Hepatocyte (in vitro differentiated cells): Measurements from ENCODE around the gene XRRA1.

Source experiments
- CTCF ChIP-seq: fragments of 200-600 bp; sonication (generic); IDR thresholded peaks from 2 replicates; pipeline ENCODE4 v1.5.1; 2016; ENCODE audit warnings: antibody characterized with exemption, mild to moderate bottlenecking; ENCODE audit not compliant: poor library complexity
- EZH2 ChIP-seq: fragments of 200-600 bp; sonication (generic); IDR thresholded peaks from 2 replicates; pipeline ENCODE4 v1.6.1; 2016; ENCODE audit warnings: antibody characterized with exemption, mild to moderate bottlenecking, borderline replicate concordance
- EZH2phosphoT487 ChIP-seq: fragments of 200-600 bp; sonication (generic); IDR thresholded peaks from one replicate; pipeline ENCODE4 v1.6.1; 2018; ENCODE audit warnings: antibody characterized with exemption, mild to moderate bottlenecking, low read depth, moderate library complexity; ENCODE audit not compliant: unreplicated experiment, severe bottlenecking

GRCh38 chr11:74909385-74909784 is 39.5 kb downstream of the XRRA1 start:
- TF ChIP-seq CTCF (no peak), EZH2phosphoT487 (no peak), EZH2 (no peak)
